ENCODE data around the gene TBC1D4. TPM values are rescaled to one million over a fixed set of nuclear protein-coding genes. Genes with fewer than 3 reads are reported as not detected.

TBC1D4 gene
- total RNA-seq, 1 donor from 2014 or later, result 36.4 TPM

DNA sequence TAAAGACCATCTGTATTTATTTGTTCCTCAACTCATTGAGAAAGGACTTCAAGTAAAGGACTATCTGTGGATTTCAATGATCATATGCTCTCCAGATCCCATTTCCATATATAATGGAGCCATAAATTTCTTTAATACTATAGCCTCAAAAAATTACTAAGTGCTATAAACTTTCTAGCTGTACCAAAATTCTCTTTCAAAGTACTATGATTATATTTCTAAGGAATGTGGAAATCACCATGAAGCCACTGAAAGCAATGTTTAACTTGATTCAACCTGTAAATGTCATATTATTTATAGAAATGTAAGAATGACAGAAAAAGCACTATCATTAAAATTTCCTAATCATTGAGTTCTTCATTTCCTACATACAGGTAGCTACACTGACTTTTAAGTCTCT lies 20.7 kb downstream of the TBC1D4 start:
- intact Hi-C loops (cut with micrococcal nuclease), result no loop called here
- H3K36me3 Mint-ChIP-seq (ENCODE audit: low read depth), result no peaks in the 10 kb centered on the region
- H3K4me1 Mint-ChIP-seq (ENCODE audit: low read depth), result peaks cover 4% of the 10 kb centered on the region
- H3K27me3 Mint-ChIP-seq (ENCODE audit: low read depth), result no peaks in the 10 kb centered on the region
- H3K9me3 Mint-ChIP-seq, result no peaks in the 10 kb centered on the region
- H3K4me3 Mint-ChIP-seq (ENCODE audit: low read depth), result no peak overlapping the region
- no peak for DNase-seq (ENCODE audit: low spot score)
- no peak overlapping the region for H3K27ac Mint-ChIP-seq

DNA sequence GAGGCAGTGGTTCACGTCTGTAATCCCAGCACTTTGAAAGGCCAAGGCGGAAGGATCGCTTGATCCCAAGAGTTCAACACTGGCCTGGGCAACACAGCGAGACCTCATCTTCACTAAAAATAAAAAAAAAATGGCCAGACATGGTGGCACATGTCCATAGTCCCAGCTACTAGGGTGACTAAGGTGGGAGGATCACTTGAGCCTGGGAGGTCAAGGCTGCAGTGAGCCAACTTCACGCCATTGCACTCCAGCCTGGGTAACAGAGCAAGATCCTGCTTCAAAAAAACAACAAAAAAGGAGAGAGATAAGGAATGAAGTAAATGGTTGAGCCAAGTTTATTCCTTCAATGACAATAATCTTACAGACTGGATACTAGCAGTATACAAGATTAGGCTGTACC lies 21.3 kb downstream of the TBC1D4 start:
- Mint-ChIP-seq H3K27ac (no peak overlapping the region), H3K4me1 (ENCODE audit: low read depth) (peaks cover 4% of the 10 kb centered on the region), H3K9me3 (no peaks in the 10 kb centered on the region), H3K36me3 (ENCODE audit: low read depth) (no peaks in the 10 kb centered on the region), H3K4me3 (ENCODE audit: low read depth) (no peak overlapping the region), H3K27me3 (ENCODE audit: low read depth) (no peaks in the 10 kb centered on the region)
- intact Hi-C loops (cut with micrococcal nuclease), result no loop called here
- DNase-seq (ENCODE audit: low spot score), result no peak

DNA sequence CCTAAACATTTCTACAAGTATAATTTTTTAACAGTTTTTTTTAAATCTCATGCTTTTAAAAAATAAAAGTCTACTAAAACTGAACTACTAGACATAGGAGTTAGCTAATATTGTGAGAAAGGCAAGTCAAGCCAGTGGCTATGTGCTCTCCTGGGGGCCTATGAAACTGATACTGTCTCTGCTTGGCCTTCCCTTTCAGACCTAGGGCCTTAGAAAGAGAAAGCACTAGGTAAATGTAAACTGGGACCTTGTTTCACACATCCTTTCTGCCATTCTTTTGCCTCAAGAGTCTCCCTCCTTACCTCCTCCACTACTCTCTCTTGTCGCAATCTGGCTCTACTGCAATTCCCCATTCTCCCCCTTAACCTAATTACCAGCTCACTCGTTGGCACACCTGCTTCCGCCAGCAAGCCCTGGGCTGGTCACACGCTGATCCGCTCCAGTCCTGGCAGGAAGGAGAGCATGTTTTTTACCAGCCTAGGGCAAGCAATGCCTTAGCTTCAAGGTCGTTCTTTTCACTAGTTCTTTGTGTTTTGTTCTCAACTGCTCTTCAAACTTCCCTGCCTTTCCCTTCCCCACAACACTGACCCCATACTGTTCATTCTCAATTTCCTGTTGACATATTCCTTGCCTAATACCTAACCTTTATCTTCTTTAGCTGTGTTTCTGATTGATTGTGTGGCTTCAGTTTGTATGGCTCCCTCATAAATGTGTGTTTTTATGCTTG lies 23.1 kb downstream of the TBC1D4 start:
- Mint-ChIP-seq H3K27me3 (ENCODE audit: low read depth) (peaks cover 5% of the 10 kb centered on the region), H3K36me3 (ENCODE audit: low read depth) (no peaks in the 10 kb centered on the region), H3K9me3 (no peaks in the 10 kb centered on the region), H3K27ac (no peak overlapping the region), H3K4me1 (ENCODE audit: low read depth) (peaks cover 4% of the 10 kb centered on the region), H3K4me3 (ENCODE audit: low read depth) (no peak overlapping the region)
- no peak for DNase-seq (ENCODE audit: low spot score)
- intact Hi-C loops (cut with micrococcal nuclease), result no loop called here

DNA sequence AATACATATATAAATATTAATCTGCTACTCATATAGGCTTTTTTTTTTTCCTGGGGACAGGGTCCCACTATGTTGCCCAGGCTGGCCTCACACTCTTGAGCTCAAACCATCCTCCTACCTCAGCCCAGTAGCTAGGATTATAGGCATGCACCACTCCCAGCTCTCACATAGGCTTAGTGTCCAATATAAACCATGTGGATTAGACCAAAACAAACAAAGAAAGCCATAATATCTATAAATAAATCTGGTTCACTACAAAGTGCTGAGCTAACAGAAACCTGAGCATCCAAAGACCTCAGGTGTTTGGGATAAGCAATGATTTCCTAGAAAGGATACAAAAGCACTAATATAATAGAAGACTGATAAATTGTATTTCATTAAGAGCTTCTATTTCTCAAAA lies 26.0 kb downstream of the TBC1D4 start:
- H3K27ac Mint-ChIP-seq, result no peak overlapping the region
- no peak for DNase-seq (ENCODE audit: low spot score)
- intact Hi-C loops (cut with micrococcal nuclease), result no loop called here
- no peaks in the 10 kb centered on the region for H3K36me3 Mint-ChIP-seq (ENCODE audit: low read depth)
- peaks cover 5% of the 10 kb centered on the region for H3K27me3 Mint-ChIP-seq (ENCODE audit: low read depth)
- peaks cover 4% of the 10 kb centered on the region for H3K4me1 Mint-ChIP-seq (ENCODE audit: low read depth)
- H3K4me3 Mint-ChIP-seq (ENCODE audit: low read depth), result no peak overlapping the region
- no peaks in the 10 kb centered on the region for H3K9me3 Mint-ChIP-seq

DNA sequence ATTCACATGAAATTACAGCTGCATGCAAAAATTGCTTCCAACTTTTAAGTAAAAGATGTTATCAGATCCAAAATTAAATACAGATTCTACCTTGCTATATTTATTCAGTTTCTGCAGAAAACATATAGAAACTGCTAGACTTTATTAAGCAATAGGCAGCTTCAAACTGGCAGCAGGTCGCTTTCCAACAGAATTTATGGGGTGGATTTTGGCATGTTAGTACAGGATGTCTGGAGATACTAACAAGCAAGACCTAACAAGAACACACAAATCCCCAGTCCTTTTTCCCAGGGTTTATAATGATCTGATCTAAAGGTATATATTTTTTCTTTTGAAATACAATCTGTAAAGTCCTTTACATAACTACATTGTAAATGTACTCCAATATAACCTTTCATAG lies 27.5 kb downstream of the TBC1D4 start:
- Mint-ChIP-seq H3K4me3 (ENCODE audit: low read depth) (no peak overlapping the region), H3K4me1 (ENCODE audit: low read depth) (peaks cover 4% of the 10 kb centered on the region), H3K27me3 (ENCODE audit: low read depth) (peaks cover 5% of the 10 kb centered on the region), H3K36me3 (ENCODE audit: low read depth) (no peaks in the 10 kb centered on the region), H3K9me3 (no peaks in the 10 kb centered on the region), H3K27ac (no peak overlapping the region)
- DNase-seq (ENCODE audit: low spot score), result no peak
- intact Hi-C loops (cut with micrococcal nuclease), result no loop called here

DNA sequence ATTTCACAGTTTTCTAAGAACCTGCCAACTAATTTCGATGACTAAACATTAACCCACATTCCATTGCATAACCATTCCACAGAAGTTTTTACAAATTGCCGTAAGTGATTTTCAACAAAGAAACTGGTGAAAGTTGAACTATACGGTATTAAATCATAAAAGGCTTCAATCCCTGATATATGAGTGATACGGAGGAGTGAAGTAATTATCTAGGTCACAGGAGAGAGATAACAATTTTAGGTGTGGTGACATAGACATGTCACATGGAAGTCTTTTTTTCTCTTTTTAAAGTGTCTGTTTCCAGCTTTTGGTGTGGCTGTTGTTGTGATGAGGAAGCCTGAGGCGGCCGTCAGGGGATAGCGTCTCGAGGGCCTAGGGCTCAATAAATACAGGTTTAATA lies 29.4 kb downstream of the TBC1D4 start:
- Mint-ChIP-seq H3K9me3 (no peaks in the 10 kb centered on the region), H3K36me3 (ENCODE audit: low read depth) (no peaks in the 10 kb centered on the region), H3K4me3 (ENCODE audit: low read depth) (no peak overlapping the region), H3K4me1 (ENCODE audit: low read depth) (no peaks in the 10 kb centered on the region), H3K27me3 (ENCODE audit: low read depth) (peaks cover 5% of the 10 kb centered on the region), H3K27ac (no peak overlapping the region)
- no peak for DNase-seq (ENCODE audit: low spot score)
- intact Hi-C loops (cut with micrococcal nuclease), result no loop called here

DNA sequence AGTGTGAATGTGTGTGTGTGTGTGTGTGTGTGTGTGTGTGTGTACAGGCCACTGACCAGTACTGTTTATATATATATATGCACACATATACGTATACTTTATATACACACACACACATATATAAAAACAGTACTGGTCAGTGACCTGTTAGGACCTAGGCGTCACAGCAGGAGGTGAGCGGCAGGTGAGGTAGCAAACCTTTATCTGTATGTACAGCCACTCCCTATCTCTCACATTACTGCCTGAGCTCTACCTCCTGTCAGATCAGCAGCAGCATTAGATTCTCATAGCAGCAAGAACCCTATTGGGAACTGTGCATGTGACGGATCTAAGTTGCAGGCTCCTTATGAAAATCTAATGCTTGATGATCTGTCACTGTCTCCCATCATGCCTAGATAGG lies 34.5 kb downstream of the TBC1D4 start:
- no peak overlapping the region for H3K27ac Mint-ChIP-seq
- no peak for DNase-seq (ENCODE audit: low spot score)
- no peaks in the 10 kb centered on the region for H3K9me3 Mint-ChIP-seq
- intact Hi-C loops (cut with micrococcal nuclease), result no loop called here
- no peaks in the 10 kb centered on the region for H3K27me3 Mint-ChIP-seq (ENCODE audit: low read depth)
- H3K4me3 Mint-ChIP-seq (ENCODE audit: low read depth), result no peak overlapping the region
- no peaks in the 10 kb centered on the region for H3K4me1 Mint-ChIP-seq (ENCODE audit: low read depth)
- no peaks in the 10 kb centered on the region for H3K36me3 Mint-ChIP-seq (ENCODE audit: low read depth)

DNA sequence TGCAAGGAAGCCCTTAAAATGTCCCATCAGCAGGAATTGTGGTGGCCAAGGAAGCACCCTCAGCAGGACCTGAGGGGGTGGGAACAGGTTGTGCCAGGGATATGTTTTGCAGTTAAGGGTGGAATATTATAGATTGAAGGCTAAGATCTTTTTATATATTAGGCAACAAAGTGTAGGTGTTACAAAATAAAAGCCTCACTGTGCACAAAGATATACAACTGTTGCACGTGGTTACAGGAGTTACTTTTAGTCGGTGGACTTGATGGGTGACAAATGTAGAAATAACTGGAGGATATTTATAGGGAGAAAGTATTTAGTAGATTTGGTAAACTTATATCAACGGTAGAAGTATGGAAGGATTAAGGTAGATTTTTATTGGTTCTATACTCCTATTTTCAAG lies 35.1 kb downstream of the TBC1D4 start:
- Mint-ChIP-seq H3K4me1 (ENCODE audit: low read depth) (no peaks in the 10 kb centered on the region), H3K27me3 (ENCODE audit: low read depth) (no peaks in the 10 kb centered on the region), H3K9me3 (no peaks in the 10 kb centered on the region), H3K4me3 (ENCODE audit: low read depth) (no peak overlapping the region), H3K36me3 (ENCODE audit: low read depth) (no peaks in the 10 kb centered on the region), H3K27ac (no peak overlapping the region)
- DNase-seq (ENCODE audit: low spot score), result no peak
- intact Hi-C loops (cut with micrococcal nuclease), result no loop called here

DNA sequence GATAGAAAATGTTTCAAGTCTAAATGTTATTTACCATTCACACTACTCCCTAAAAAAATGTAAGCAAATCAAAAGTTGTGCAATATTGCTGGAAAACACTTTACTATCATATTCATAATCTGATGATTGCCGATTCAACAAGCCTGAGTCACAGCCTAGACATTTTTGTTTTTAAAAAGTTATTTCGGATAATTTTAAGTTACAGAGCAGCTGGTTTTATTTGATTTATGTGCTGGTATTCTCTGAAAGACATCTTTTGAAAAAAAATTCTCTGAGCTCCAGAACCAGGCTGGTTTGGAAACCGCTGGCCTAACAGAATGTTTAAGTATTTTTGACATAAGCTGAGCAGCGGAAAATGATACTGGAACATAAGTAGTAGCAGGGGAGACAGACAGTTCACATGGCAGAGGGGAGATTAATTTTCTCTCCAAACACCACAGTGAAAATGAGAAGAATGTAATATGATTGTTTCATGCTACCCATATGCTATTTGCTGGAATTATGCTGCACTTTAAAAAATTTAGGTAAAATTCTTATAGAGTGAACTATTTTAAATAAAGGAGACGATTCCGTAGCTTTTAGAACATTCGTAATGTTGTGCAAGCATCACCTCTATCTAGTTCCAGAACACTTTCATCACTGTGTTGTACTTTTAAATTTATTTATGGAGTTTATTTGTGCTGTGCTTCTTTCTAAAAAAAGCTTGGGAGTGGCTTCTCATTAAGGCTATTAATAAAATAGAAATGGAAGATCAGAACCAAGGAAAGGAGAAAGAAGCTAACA lies 36.1 kb downstream of the TBC1D4 start:
- Mint-ChIP-seq H3K4me3 (ENCODE audit: low read depth) (no peak overlapping the region), H3K36me3 (ENCODE audit: low read depth) (no peaks in the 10 kb centered on the region), H3K27me3 (ENCODE audit: low read depth) (no peaks in the 10 kb centered on the region), H3K9me3 (no peaks in the 10 kb centered on the region), H3K27ac (no peak overlapping the region), H3K4me1 (ENCODE audit: low read depth) (no peaks in the 10 kb centered on the region)
- intact Hi-C loops (cut with micrococcal nuclease), result no loop called here
- no peak for DNase-seq (ENCODE audit: low spot score)

DNA sequence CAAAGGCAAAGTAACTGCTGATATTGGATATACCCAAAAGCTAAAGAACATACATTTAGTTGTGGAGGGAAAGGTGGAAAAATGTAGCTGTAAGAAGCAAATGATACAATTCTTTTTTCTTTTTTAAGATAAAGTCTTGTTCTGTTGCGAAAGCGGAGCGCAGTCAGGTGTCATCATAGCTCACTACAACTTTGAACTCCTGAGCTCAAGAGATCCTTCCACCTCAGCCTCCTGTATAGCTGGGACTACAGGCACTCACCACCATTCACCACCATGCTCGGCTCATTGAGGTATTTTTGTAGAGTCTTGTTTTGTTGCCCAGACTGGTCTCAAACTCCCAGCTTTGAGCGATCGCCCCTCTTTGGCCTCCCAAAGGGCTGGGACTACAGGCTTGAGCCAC lies 38.0 kb downstream of the TBC1D4 start:
- Mint-ChIP-seq H3K4me1 (ENCODE audit: low read depth) (no peaks in the 10 kb centered on the region), H3K36me3 (ENCODE audit: low read depth) (no peaks in the 10 kb centered on the region), H3K27me3 (ENCODE audit: low read depth) (no peaks in the 10 kb centered on the region), H3K9me3 (no peaks in the 10 kb centered on the region), H3K4me3 (ENCODE audit: low read depth) (no peak overlapping the region), H3K27ac (no peak overlapping the region)
- intact Hi-C loops (cut with micrococcal nuclease), result no loop called here
- no peak for DNase-seq (ENCODE audit: low spot score)

DNA sequence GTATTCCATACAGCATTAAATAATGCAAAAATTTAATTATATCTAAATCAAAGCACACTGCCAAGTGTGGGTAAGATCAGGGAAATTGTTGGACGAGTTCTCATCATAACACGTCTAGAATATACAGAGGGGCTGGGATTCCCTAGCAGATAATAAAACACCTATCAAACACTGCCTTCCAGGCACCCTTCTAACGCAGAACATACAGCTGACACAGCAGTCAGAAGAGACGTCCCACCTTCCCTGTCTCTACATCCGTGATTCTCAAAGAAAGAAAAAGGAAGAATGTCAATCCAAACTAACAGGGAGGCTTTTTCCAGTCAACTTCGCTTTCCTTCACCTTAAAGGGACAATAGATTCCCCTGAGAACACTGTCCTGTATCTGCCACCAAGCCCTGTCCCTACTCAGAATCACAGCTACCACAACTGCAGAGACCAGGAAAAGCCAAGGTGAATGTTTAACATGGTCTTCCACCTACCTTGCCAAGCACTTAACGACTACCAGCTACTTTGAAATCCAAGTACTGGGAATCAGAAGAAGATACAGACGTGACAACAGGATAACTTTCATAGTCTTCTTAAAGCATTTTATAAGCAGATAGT lies 38.5 kb downstream of the TBC1D4 start:
- no peaks in the 10 kb centered on the region for H3K4me1 Mint-ChIP-seq (ENCODE audit: low read depth)
- DNase-seq (ENCODE audit: low spot score), result no peak
- H3K4me3 Mint-ChIP-seq (ENCODE audit: low read depth), result no peak overlapping the region
- H3K9me3 Mint-ChIP-seq, result no peaks in the 10 kb centered on the region
- no peaks in the 10 kb centered on the region for H3K36me3 Mint-ChIP-seq (ENCODE audit: low read depth)
- no peaks in the 10 kb centered on the region for H3K27me3 Mint-ChIP-seq (ENCODE audit: low read depth)
- H3K27ac Mint-ChIP-seq, result no peak overlapping the region
- intact Hi-C loops (cut with micrococcal nuclease), result no loop called here

DNA sequence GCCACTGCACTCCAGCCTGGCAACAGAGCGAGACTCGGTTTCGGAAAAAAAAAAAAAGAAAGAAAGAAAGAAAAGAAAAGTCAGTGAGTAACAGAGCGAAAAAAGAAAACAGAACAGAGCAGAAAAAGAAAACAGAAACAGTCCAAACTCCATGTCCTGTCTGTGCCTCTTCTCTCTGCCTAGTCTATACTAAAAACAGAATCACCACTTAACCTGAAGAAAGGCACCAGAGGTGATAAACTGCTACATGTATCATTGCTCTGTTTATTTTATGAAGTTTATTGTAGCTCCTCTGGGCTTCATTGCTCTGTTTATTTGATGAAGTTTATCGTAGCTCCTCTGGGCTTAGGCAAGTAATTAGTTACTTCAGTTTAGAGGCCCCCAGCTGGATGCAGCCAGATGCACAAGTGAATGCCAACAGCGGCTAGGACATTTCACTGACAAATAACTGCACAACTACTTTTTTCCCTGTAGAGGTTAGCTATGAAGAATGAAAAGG lies 39.2 kb downstream of the TBC1D4 start:
- DNase-seq (ENCODE audit: low spot score), result no peak
- intact Hi-C loops (cut with micrococcal nuclease), result no loop called here
- Mint-ChIP-seq H3K36me3 (ENCODE audit: low read depth) (no peaks in the 10 kb centered on the region), H3K4me3 (ENCODE audit: low read depth) (no peak overlapping the region), H3K27ac (no peak overlapping the region), H3K4me1 (ENCODE audit: low read depth) (no peaks in the 10 kb centered on the region), H3K9me3 (no peaks in the 10 kb centered on the region), H3K27me3 (ENCODE audit: low read depth) (peaks cover 3% of the 10 kb centered on the region)

DNA sequence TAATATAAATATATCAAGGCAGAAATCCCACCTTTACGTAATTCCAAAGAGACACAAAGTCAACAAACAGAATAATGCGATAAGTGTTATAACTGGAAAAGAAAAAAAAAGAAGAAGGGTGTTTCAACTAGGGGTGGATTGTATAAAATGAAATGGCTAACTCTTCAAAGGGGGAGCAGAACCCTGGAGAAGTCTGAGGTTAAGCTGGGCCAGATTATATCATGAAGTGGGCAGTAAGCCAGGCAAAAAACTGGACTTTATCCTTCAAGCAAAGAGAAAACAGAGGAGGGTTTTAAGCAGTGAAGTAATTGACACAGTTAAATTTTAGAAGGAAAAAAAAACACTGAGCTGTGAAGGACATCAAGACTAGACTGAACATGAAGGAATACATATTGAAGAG lies 41.9 kb downstream of the TBC1D4 start:
- intact Hi-C loops (cut with micrococcal nuclease), result no loop called here
- H3K36me3 Mint-ChIP-seq (ENCODE audit: low read depth), result no peaks in the 10 kb centered on the region
- no peak for DNase-seq (ENCODE audit: low spot score)
- H3K27ac Mint-ChIP-seq, result no peak overlapping the region
- peaks cover 9% of the 10 kb centered on the region for H3K27me3 Mint-ChIP-seq (ENCODE audit: low read depth)
- H3K4me3 Mint-ChIP-seq (ENCODE audit: low read depth), result no peak overlapping the region
- no peaks in the 10 kb centered on the region for H3K9me3 Mint-ChIP-seq
- no peaks in the 10 kb centered on the region for H3K4me1 Mint-ChIP-seq (ENCODE audit: low read depth)

Measured in activated T-helper 2 cell treated with anti-CD3 and anti-CD28 coated beads, Interferon-gamma antibody, Interleukin-2, Interleukin-4, amounts not matched to agents 10 μg/mL and 5 μg/mL and 100 μg/mL, durations not matched to agents 14 hours and 24 hours and 36 hours (primary cell).